Duodenal mucosa (tissue), 2 donors: ENCODE results near the gene S1PR4.
"Not testable (repeated sequence)": the region's sequence is repeated elsewhere in the genome, so short reads cannot be mapped to it uniquely, and the experiment has no call there.

Source experiments
- H3K27ac ChIP-seq: one replicate; pipeline ENCODE4 v1.7.0; 2013; ENCODE audit warnings: low read depth, low read length
- H3K27me3 ChIP-seq, 2 donors: one replicate each; pipeline ENCODE4 v1.7.0; 2013; ENCODE audit warnings: low read length in 2 of 2, control low read depth in 1 of 2; ENCODE audit not compliant: insufficient read depth in 2 of 2, control insufficient read depth in 1 of 2
- H3K36me3 ChIP-seq, 2 donors: one replicate each; pipeline ENCODE4 v1.7.0; 2013; ENCODE audit warnings: low read length in 2 of 2, control low read depth in 1 of 2; ENCODE audit not compliant: insufficient read depth in 2 of 2, control insufficient read depth in 1 of 2
- H3K4me1 ChIP-seq, 2 donors: one replicate each; pipeline ENCODE4 v1.7.0; 2013; ENCODE audit warnings: low read length in 2 of 2, control low read depth in 1 of 2; ENCODE audit not compliant: insufficient read depth in 2 of 2, control insufficient read depth in 1 of 2
- H3K4me3 ChIP-seq, 2 donors: one replicate each; pipeline ENCODE4 v1.7.0; 2013; ENCODE audit warnings: low read length in 2 of 2, low read depth in 1 of 2
- H3K9ac ChIP-seq, 2 donors: one replicate each; pipeline ENCODE4 v1.7.0; 2013; ENCODE audit warnings: low read length in 2 of 2, low read depth in 1 of 2
- H3K9me3 ChIP-seq, 2 donors: one replicate each; pipeline ENCODE4 v1.7.0; 2013; ENCODE audit warnings: low read length in 2 of 2, control low read depth in 1 of 2; ENCODE audit not compliant: control insufficient read depth in 1 of 2

S1PR4 gene

DNA sequence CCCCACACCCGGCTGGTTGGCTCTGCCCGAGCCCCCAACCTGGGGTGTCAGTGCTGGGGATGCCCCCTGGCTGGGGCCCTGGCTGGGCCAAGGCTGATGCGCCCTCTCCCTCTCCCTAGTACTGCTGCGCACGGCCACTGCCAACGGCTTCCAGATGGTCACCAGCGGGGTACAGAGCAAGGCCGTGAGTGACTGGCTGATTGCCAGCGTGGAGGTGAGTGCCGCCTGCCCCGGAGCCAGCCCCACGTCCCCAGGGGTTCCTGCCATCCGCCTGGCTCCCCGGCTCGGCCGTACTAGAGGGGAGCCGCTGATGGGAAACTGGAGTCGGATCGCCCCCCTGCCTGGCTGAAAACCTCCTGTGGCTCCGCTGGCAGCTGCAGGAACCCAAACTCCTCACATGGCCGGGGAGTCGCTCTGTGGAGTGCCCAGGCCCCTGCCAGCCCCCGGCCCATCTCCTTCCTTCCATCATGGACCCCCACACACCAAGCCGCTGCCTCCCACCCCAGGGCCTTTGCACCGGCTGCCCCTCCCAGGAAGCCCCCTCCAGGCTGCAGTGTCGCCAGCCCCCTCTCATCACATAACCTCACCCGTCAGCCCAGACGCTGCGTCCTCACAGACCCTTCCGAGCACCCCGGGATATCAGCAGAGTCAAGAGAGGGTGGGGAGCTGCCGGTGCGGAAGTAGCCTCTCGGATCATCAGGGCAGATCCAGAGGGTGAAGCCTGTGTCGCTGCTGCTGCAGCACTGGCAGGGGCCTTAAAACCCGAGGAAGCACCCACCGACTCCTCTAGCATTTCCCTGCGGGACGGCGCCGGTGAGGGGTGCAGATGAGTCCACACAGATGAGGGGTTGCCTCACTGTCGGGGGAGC, 17.7 kb downstream of the S1PR4 start:
- H3K27me3 ChIP-seq, result no peaks in the 10 kb centered on the region
- no peaks in the 10 kb centered on the region for H3K4me1 ChIP-seq
- no peak overlapping the region for H3K9ac ChIP-seq
- H3K4me3 ChIP-seq, result no peak overlapping the region
- no peaks in the 10 kb centered on the region for H3K9me3 ChIP-seq
- peaks cover 8 to 53% of the 10 kb centered on the region in 2 donors for H3K36me3 ChIP-seq
- no peak overlapping the region for H3K27ac ChIP-seq

- Histone ChIP-seq H3K27ac (no peak overlapping the region), H3K9me3 (no peaks in the 10 kb centered on the region), H3K27me3 (no peaks in the 10 kb centered on the region), H3K4me3 (no peak overlapping the region), H3K4me1 (no peaks in the 10 kb centered on the region), H3K9ac (no peak overlapping the region), H3K36me3 (peaks cover 8 to 53% of the 10 kb centered on the region in 2 donors)
These were observed 18.3 kb downstream of the S1PR4 start for GRCh38 chr19:3196933-3197205.

GRCh38 chr19:3198901-3199700, 20.5 kb downstream of the S1PR4 start:
- Histone ChIP-seq H3K4me1 (no peaks in the 10 kb centered on the region), H3K36me3 (peaks cover 6 to 50% of the 10 kb centered on the region in 2 donors), H3K27ac (no peak overlapping the region), H3K4me3 (no peak overlapping the region), H3K9me3 (no peaks in the 10 kb centered on the region), H3K27me3 (no peaks in the 10 kb centered on the region), H3K9ac (no peak overlapping the region)

DNA sequence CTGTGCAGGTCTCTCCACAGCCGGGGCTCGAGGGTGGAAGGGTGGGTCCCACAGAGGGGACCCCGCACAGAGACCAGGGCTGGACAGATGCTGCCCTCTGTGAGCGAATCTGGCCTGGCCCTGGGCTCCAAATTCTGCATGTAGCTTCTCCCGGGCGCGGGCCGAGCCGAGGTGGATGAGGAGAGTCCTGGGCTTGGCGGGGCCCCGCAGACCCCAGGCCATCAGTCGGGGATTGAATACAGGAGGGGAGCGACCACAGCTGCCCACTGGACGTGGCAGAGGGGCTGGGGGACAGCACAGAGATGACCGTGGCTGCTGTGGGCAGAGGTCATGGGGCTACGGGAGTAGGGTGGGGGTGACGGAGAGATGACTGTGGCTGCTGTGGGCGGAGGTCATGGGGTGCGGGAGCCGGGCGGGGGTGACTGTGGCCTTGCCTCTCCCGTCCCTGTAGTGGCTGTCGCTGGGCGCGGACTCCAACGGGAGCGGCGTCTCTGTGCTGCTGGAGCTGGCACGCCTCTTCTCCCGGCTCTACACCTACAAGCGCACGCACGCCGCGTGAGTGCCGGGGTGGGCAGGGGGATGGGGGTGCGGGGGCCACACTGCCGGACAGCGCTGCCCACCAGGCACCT, 22.6 kb downstream of the S1PR4 start:
- peaks cover 15 to 57% of the 10 kb centered on the region in 2 donors for H3K36me3 ChIP-seq
- no peaks in the 10 kb centered on the region for H3K27me3 ChIP-seq
- no peaks in the 10 kb centered on the region for H3K4me1 ChIP-seq
- H3K9me3 ChIP-seq, result no peaks in the 10 kb centered on the region
- H3K27ac ChIP-seq, result no peak overlapping the region
- no peak overlapping the region for H3K9ac ChIP-seq
- no peak overlapping the region for H3K4me3 ChIP-seq

DNA sequence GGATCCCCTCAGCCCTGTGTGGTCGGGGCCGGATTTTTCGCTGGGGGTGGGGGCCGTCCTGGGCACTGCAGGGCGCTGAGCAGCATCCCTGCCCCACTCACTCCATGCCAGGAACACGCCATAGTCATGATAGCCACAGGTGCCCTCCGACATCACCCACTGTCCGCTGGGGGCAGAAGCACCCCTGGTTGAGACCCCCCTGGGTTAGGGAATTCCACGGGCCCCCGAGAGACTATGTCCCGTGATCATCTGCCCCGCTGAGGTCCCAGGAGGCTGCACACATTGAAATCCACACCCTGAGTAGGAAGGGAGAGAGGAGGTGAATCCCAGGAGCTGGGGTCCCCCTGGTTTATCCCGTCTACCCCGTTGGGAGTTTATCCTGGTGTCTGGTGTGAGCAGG, 23.3 kb downstream of the S1PR4 start:
- Histone ChIP-seq H3K27me3 (no peaks in the 10 kb centered on the region), H3K27ac (no peak overlapping the region), H3K9ac (no peak overlapping the region), H3K9me3 (no peaks in the 10 kb centered on the region), H3K4me3 (no peak overlapping the region), H3K4me1 (no peaks in the 10 kb centered on the region), H3K36me3 (peaks cover 18 to 53% of the 10 kb centered on the region in 2 donors)

- Histone ChIP-seq H3K9me3 (no peaks in the 10 kb centered on the region), H3K4me1 (no peaks in the 10 kb centered on the region), H3K27ac (no peak overlapping the region), H3K4me3 (no peak overlapping the region), H3K36me3 (peaks cover 18 to 53% of the 10 kb centered on the region in 2 donors), H3K9ac (no peak overlapping the region), H3K27me3 (no peaks in the 10 kb centered on the region)
These were observed 23.8 kb downstream of the S1PR4 start for GRCh38 chr19:3202346-3202745.

- not testable (repeated sequence) for H3K9ac ChIP-seq, H3K27ac ChIP-seq, H3K9me3 ChIP-seq, H3K4me3 ChIP-seq, H3K27me3 ChIP-seq, H3K4me1 ChIP-seq
- H3K36me3 ChIP-seq, result peaks cover 19 to 59% of the 10 kb centered on the region in 2 donors
These were observed 24.3 kb downstream of the S1PR4 start for GRCh38 chr19:3202895-3203294.

GRCh38 chr19:3203805-3204645, 25.5 kb downstream of the S1PR4 start:
- peaks cover 21 to 56% of the 10 kb centered on the region in 2 donors for H3K36me3 ChIP-seq
- no peaks in the 10 kb centered on the region for H3K4me1 ChIP-seq
- no peaks in the 10 kb centered on the region for H3K9me3 ChIP-seq
- H3K9ac ChIP-seq, result no peak overlapping the region
- no peak overlapping the region for H3K4me3 ChIP-seq
- H3K27me3 ChIP-seq, result no peaks in the 10 kb centered on the region
- no peak overlapping the region for H3K27ac ChIP-seq

DNA sequence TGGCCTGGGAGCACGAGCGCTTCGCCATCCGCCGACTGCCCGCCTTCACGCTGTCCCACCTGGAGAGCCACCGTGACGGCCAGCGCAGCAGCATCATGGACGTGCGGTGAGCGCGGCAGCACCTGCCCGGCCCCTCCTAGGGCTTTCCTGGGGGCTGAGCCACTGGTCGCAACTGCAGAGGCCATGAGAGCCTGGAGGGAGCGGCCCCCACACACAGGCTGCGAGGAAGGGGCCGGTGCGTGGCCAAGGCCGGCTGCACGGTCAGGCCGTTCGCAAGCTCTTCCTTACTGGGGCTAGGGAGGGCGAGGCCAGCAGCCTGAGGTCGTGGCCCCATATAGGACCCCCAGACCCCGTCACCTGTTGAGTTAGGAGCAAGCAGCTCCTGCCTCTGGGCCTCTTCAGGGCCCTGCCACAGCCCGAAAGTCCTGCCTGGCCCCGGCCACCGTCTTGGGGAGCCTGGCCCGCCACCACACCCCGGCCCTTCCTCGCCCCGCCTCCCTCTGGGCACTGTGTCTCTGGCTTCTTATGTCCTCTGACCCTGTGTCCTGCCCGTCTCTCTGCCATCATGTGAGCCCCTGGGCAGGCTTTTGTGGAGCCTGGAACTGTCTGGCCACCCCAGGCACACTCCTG, 26.2 kb downstream of the S1PR4 start:
- Histone ChIP-seq H3K4me1 (no peaks in the 10 kb centered on the region), H3K27me3 (no peaks in the 10 kb centered on the region), H3K27ac (no peak overlapping the region), H3K9ac (no peak overlapping the region), H3K36me3 (peaks cover 21 to 52% of the 10 kb centered on the region in 2 donors), H3K4me3 (no peak overlapping the region), H3K9me3 (no peaks in the 10 kb centered on the region)
